RWPE2 (cell line): ENCODE measurements around the gene RAB42.
A peak's percentile ranks its signal among the peaks of the same experiment; 100 is the strongest.

Experiments
- ATAC-seq: fragments of 200-7000 bp; cut with Tn5 transposase; 3 replicates; pipeline ENCODE4 v1.9.1; 2021; ENCODE audit warnings: low read depth
- DNase-seq: peaks from one replicate; pipeline ENCODE4 v3.0.0-alpha.2; 2020; ENCODE audit warnings: low spot score
- H3K27ac ChIP-seq: fragments of 450-650 bp; 2 replicates; pipeline ENCODE4 v1.5.1; 2017; ENCODE audit warnings: mild to moderate bottlenecking; ENCODE audit not compliant: poor library complexity, severe bottlenecking
- H3K27me3 ChIP-seq: fragments of 250-450 bp; sonication (Bioruptor Pico); 2 replicates; pipeline ENCODE4 v1.5.1; 2021; ENCODE audit warnings: mild to moderate bottlenecking, moderate library complexity; ENCODE audit not compliant: insufficient read depth, poor library complexity, severe bottlenecking
- H3K36me3 ChIP-seq: fragments of 250-450 bp; sonication (Bioruptor Pico); 2 replicates; pipeline ENCODE4 v1.5.1; 2020; ENCODE audit warnings: low read depth, mild to moderate bottlenecking, moderate library complexity
- H3K4me1 ChIP-seq: fragments of 250-450 bp; sonication (Bioruptor Pico); 2 replicates; pipeline ENCODE4 v1.5.1; 2021; ENCODE audit warnings: mild to moderate bottlenecking, moderate library complexity; ENCODE audit not compliant: insufficient read depth, poor library complexity, severe bottlenecking
- H3K4me3 ChIP-seq: fragments of 250-450 bp; sonication (Bioruptor Pico); 2 replicates; pipeline ENCODE4 v1.5.1; 2021; ENCODE audit warnings: mild to moderate bottlenecking, moderate library complexity; ENCODE audit not compliant: severe bottlenecking
- H3K9me3 ChIP-seq: fragments of 250-450 bp; sonication (Bioruptor Pico); 2 replicates; pipeline ENCODE4 v1.5.1; 2021; ENCODE audit warnings: mild to moderate bottlenecking, moderate library complexity; ENCODE audit not compliant: severe bottlenecking
- CTCF ChIP-seq: fragments of 450-650 bp; IDR thresholded peaks from one replicate; pipeline ENCODE4 v1.5.1; 2017; ENCODE audit warnings: mild to moderate bottlenecking, moderate library complexity; ENCODE audit not compliant: poor library complexity, severe bottlenecking

RAB42 gene

GRCh38 chr1:28640766-28641165, 48.7 kb downstream of the RAB42 start:
- H3K27ac ChIP-seq: no peak overlapping the region
- peaks cover 6% of the 10 kb centered on the region for H3K36me3 ChIP-seq
- no peaks in the 10 kb centered on the region for H3K9me3 ChIP-seq
- H3K4me1 ChIP-seq: peaks cover 3% of the 10 kb centered on the region
- no peak overlapping the region for H3K4me3 ChIP-seq
- ATAC-seq: 0 out of 3 replicates have a peak, but pooled peaks have one; percentile 30
- no peaks in the 10 kb centered on the region for H3K27me3 ChIP-seq
- no peak for DNase-seq
- TF ChIP-seq CTCF: peak; percentile 58

GRCh38 chr1:28642056-28642846, 50.2 kb downstream of the RAB42 start:
- peaks cover 3% of the 10 kb centered on the region for H3K4me1 ChIP-seq
- DNase-seq: no peak
- peak overlapping the region; percentile 84 for H3K27ac ChIP-seq
- H3K27me3 ChIP-seq: no peaks in the 10 kb centered on the region
- H3K9me3 ChIP-seq: no peaks in the 10 kb centered on the region
- ATAC-seq: peak; percentile 48
- TF ChIP-seq CTCF: no peak
- peaks cover 6% of the 10 kb centered on the region for H3K36me3 ChIP-seq
- peak overlapping the region; percentile 64 for H3K4me3 ChIP-seq

- ATAC-seq: peak; percentile 88
- peaks cover 6% of the 10 kb centered on the region for H3K36me3 ChIP-seq
Measured at GRCh38 chr1:28642847-28643635, 51.0 kb downstream of the RAB42 start, which contains the start of gene TAF12. TSS of gene TAF12 (minus strand) at chr1:28643067. CDS start at chr1:28622081, 20,986 bp downstream.

GRCh38 chr1:28644494-28644893, 52.4 kb downstream of the RAB42 start:
- no peak for ATAC-seq
- no peak for DNase-seq
- Histone ChIP-seq H3K9me3 (no peaks in the 10 kb centered on the region), H3K27me3 (no peaks in the 10 kb centered on the region), H3K4me3 (no peak overlapping the region), H3K4me1 (peaks cover 10% of the 10 kb centered on the region), H3K27ac (peak overlapping the region; percentile 84), H3K36me3 (peaks cover 6% of the 10 kb centered on the region)
- TF ChIP-seq CTCF: no peak

More at GRCh38 chr1:28642847-28643635, 51.0 kb downstream of the RAB42 start, which contains the start of gene TAF12:
- peak within 1 kb of the TSS; percentile 84 for H3K27ac ChIP-seq
- TF ChIP-seq CTCF: peak; percentile 48
- peak; percentile 87 for DNase-seq
- peak within 1 kb of the TSS; percentile 64 for H3K4me3 ChIP-seq
- no peaks in the 10 kb centered on the region for H3K27me3 ChIP-seq
- no peaks in the 10 kb centered on the region for H3K9me3 ChIP-seq
- H3K4me1 ChIP-seq: peaks cover 3% of the 10 kb centered on the region
